ENCODE data around the gene PALD1. TPM values are rescaled to one million over a fixed set of nuclear protein-coding genes. Genes with fewer than 3 reads are reported as not detected.

The PALD1 gene
- total and polyA plus RNA-seq, 9 of the 15 experiments (the other 6 are each of a cell fraction or from before 2014, with no cell fraction given) = 0.03 to 0.29 (median 0.09) TPM; not detected in 2

DNA sequence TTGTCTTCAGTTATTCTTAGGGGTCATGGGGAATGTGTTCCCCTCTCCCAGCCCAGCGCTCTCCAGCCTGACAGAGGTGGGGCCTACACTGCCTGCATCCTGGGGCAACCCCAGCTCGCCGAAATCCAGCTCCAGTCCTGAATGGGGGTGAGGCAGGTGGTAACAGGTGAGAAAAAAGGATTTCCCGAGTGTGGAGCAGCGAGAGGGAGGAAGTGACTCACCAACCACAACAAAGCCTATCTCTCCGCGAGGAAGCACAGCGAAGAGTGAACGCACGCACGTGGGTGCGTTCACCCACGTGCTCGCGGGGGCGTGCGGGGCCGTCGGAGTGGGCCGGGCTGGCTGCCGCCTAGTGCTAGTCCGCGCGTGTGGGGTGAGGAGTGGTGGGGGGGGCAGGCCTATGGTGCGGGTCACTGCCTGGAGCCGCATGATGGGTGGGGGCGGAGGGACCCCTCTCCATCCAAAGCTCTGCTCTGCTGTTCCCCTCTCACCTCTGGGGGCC lies 855 bp upstream of the PALD1 start (continued):
- TF ChIP-seq L3MBTL2 (IDR thresholded peaks at IDR 0.05) (peak; percentile 61), ZBED1 (IDR thresholded peaks at IDR 0.05) (0 out of 2 replicates have a peak, but pooled peaks have one; percentile 24), GATAD2B (IDR thresholded peaks at IDR 0.05; ENCODE audit: borderline replicate concordance) (peak; percentile 53; the same call in 1 of the 2 replicates), ZEB2 (IDR thresholded peaks at IDR 0.05) (peak; percentile 76), CBFA2T2 (conservative IDR thresholded peaks at IDR 0.05) (peak; percentile 42; the same call in 1 of the 2 replicates), ARID1B (IDR thresholded peaks at IDR 0.05) (peak; percentile 70), MYNN (IDR thresholded peaks at IDR 0.05) (peak; percentile 36; the same call in 1 of the 2 replicates), MYNN (CRISPR knock-in tag; IDR thresholded peaks at IDR 0.05) (no peak), TCF7 (IDR thresholded peaks at IDR 0.05; ENCODE audit: borderline replicate concordance) (peak; percentile 99), CTBP1 (IDR thresholded peaks at IDR 0.05; ENCODE audit: borderline replicate concordance) (0 out of 2 replicates have a peak, but pooled peaks have one; percentile 12), SPI1 (IDR thresholded peaks at IDR 0.05; ENCODE audit: borderline replicate concordance, low read depth, low read length) (peak; percentile 80), SMARCA4 (IDR thresholded peaks at IDR 0.05) (peak; percentile 61), TAF1 (IDR thresholded peaks at IDR 0.05; ENCODE audit: control insufficient read depth, extremely low read depth, insufficient read depth, low read length, severe bottlenecking) (no peak), SUPT5H (IDR thresholded peaks at IDR 0.05) (no peak), CXXC5 (CRISPR knock-in tag; IDR thresholded peaks at IDR 0.05) (peak; percentile 73), CC2D1A (IDR thresholded peaks at IDR 0.05) (no peak)
- TF ChIP-seq, protein P1, sequence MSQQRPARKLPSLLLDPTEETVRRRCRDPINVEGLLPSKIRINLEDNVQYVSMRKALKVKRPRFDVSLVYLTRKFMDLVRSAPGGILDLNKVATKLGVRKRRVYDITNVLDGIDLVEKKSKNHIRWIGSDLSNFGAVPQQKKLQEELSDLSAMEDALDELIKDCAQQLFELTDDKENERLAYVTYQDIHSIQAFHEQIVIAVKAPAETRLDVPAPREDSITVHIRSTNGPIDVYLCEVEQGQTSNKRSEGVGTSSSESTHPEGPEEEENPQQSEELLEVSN (IDR thresholded peaks at IDR 0.05; ENCODE audit: borderline replicate concordance in 1 of 2, extremely low read depth in 1 of 2, insufficient read depth in 1 of 2, insufficient read length in 1 of 2, low read depth in 1 of 2, low read length in 1 of 2, poor library complexity in 1 of 2, severe bottlenecking in 1 of 2) = peak; percentile 65 to 82
- TF ChIP-seq, protein P2, sequence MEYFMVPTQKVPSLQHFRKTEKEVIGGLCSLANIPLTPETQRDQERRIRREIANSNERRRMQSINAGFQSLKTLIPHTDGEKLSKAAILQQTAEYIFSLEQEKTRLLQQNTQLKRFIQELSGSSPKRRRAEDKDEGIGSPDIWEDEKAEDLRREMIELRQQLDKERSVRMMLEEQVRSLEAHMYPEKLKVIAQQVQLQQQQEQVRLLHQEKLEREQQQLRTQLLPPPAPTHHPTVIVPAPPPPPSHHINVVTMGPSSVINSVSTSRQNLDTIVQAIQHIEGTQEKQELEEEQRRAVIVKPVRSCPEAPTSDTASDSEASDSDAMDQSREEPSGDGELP (CRISPR knock-in tag; IDR thresholded peaks at IDR 0.05; ENCODE audit: borderline replicate concordance) = peak; percentile 25; the same call in 1 of the 2 replicates
- TF ChIP-seq, protein P3, sequence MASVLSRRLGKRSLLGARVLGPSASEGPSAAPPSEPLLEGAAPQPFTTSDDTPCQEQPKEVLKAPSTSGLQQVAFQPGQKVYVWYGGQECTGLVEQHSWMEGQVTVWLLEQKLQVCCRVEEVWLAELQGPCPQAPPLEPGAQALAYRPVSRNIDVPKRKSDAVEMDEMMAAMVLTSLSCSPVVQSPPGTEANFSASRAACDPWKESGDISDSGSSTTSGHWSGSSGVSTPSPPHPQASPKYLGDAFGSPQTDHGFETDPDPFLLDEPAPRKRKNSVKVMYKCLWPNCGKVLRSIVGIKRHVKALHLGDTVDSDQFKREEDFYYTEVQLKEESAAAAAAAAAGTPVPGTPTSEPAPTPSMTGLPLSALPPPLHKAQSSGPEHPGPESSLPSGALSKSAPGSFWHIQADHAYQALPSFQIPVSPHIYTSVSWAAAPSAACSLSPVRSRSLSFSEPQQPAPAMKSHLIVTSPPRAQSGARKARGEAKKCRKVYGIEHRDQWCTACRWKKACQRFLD (CRISPR knock-in tag; IDR thresholded peaks at IDR 0.05) = no peak
- TF ChIP-seq, protein P4, sequence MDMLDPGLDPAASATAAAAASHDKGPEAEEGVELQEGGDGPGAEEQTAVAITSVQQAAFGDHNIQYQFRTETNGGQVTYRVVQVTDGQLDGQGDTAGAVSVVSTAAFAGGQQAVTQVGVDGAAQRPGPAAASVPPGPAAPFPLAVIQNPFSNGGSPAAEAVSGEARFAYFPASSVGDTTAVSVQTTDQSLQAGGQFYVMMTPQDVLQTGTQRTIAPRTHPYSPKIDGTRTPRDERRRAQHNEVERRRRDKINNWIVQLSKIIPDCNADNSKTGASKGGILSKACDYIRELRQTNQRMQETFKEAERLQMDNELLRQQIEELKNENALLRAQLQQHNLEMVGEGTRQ (CRISPR knock-in tag; IDR thresholded peaks at IDR 0.05) = peak; percentile 44; the same call in 1 of the 2 replicates
- TF ChIP-seq, protein P5, sequence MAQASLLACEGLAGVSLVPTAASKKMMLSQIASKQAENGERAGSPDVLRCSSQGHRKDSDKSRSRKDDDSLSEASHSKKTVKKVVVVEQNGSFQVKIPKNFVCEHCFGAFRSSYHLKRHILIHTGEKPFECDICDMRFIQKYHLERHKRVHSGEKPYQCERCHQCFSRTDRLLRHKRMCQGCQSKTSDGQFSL (CRISPR knock-in tag; IDR thresholded peaks at IDR 0.05) = peak; percentile 67; the same call in 1 of the 2 replicates
- TF ChIP-seq, protein P5 (tag; IDR thresholded peaks at IDR 0.05) = no peak; a peak in 1 of 4 replicates
